GM20431 (cell line): ENCODE results near the gene TRIM41.
"Not testable (repeated sequence)": the region's sequence is repeated elsewhere in the genome, so short reads cannot be mapped to it uniquely, and the experiment has no call there.

Experiments used
- in situ Hi-C: fragments of 300-500 bp; cut with MseI, MboI; formaldehyde crosslinking; loops from one replicate; pipeline ENCODE4 v1.15.0; 2020; ENCODE audit warnings: low sequenced_read_pairs; ENCODE audit not compliant: unreplicated experiment

The TRIM41 gene

GRCh38 chr5:181209006-181209405 lies 14.1 kb upstream of the TRIM41 start:
- in situ Hi-C loops = not testable (repeated sequence)

- in situ Hi-C loops = not testable (repeated sequence)
Observed at GRCh38 chr5:181210148-181210547, 12.9 kb upstream of the TRIM41 start.

DNA sequence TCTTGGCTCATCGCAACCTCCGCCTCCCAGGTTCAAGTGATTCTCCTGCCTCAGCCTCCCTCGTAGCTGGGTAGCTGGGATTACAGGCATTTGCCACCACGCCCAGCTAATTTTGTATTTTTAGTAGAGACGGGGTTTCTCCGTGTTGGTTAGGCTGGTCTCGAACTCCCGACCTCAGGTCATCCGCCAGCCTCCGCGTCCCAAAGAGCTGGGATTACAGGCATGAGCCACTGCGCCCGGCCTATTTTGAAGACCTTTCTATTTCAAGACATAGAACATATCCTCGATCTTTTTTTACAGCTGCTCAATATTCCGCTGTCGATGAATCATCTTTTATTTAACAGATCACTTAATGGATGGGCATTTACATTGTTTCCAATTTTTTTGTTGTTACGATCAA lies 12.4 kb upstream of the TRIM41 start:
- in situ Hi-C loops = not testable (repeated sequence)

DNA sequence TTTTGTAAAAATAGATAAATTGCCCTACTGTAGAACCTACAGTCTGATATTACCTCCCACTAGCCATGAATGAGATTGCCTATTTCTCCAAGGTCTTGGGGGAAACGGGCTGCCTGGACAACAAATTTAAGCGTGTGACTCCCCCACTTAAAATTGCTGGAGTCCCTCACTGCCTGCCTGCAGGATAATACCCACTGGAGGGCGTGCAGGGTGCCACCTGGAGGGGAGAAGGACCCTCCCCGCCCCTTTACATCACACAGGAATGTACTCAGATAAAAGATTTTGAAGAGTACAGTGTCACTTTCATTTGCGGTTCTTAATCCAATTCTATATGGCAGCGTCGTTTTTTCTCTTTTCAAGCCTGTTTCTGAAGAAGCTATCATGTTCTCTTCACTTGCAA lies 11.9 kb upstream of the TRIM41 start:
- in situ Hi-C loops = no loop called here

DNA sequence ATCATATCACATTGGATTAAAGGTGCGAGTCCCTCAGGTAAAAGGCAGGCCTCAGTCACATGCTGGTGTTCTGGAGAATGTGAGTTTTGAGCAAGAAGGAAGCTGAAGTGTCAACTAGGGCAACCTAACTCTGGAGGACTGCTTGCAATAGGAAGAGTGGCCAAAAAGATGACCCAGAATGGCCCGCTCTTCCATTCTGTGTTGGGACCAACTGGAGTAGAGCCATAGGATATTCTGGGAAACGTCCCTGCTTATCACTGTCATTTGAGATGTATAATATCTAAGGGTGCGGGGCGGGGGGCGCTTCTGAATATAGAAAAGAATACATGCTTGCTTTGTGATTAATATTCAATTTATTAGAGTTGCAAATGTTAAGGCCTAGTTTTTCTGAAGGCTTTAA lies 11.0 kb upstream of the TRIM41 start:
- in situ Hi-C loops = no loop called here

DNA sequence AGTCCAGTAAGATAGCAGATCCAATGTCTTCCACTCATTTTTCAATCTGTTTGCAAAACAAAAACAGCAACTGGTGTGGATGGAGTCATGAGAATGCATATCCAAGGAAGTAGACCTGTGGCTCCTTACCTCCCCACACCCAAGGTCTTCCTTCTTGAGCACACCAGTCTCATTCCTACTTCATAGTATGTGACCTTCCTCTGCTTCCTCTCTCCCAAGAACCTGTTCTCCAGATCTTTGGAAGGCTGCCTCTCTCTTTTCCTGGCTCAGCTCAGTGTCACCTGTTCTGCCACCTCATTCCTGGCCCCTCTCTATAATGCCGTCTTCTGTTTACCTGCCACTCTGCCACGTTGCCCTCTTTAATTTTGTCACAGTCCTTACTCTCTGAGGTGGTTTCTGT lies 10.1 kb upstream of the TRIM41 start:
- in situ Hi-C loops = no loop called here

DNA sequence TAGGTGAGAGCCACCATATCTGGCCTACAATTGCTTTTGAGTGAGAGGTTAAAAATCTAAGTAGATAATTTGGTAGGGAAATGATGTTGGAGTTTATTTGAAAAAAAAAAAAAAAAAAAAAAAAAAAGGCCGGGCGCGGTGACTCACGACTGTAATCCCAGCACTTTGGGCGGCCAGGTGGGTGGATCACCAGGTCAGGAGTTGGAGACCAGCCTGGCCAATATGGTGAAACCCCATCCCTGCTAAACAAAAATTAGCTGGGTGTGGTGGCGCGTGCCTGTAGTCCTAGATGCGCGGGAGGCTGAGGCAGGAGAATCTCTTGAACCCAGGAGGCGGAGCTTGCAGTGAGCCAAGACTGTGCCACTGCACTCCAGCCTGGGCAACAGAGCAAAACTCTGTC lies 8.8 kb upstream of the TRIM41 start:
- in situ Hi-C loops = not testable (repeated sequence)

DNA sequence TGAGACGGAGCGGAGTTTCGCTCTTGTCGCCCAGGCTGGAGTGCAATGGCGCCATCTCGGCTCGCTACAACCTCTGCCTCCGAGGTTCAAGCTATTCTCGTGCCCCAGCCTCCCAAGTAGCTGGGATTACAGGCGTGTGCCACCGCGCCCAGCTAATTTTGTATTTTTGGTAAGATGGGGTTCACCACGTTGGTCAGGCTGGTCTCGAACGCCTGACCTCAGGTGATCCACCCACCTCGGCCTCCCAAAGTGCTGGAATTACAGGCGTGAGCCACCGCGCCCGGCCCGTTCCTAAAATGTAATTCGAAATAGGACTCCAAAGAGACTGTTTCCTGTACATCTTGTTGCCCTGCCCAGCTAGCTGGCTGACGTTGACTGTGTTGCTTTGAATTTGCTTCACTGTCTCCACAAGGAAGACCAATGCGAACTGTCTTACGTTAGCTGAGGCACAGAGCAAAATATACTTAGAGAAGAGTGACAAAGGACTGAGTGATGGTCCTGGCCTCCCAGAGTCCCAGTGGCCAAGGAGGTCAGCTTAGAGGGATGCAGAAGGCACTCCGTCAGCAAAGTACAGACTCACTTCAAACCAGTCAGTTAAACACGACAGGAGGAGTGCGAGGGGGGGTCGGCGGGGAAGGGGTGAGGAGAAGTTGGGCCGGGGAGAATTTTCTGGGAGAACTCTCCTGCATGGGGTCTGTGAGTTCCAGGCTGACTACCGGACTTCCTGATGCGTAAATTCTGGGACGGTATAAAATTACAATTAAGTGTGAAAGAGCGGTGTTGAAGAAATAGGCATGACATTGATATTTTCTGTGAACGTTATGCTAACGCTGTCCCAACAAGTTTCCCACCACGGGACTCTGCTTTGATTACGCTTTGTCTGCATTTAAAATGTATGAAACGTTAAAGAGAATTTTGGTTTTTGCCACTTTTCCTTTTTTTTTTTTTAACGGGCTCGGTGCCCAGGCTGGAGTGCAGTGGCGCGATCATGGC lies 6.8 kb upstream of the TRIM41 start:
- in situ Hi-C loops = no loop called here

- in situ Hi-C loops = no loop called here
Observed at GRCh38 chr5:181217111-181217802, 5.8 kb upstream of the TRIM41 start.

GRCh38 chr5:181217803-181218062 lies 5.3 kb upstream of the TRIM41 start:
- in situ Hi-C loops = no loop called here

- in situ Hi-C loops = no loop called here
Observed at GRCh38 chr5:181218795-181219124, 4.3 kb upstream of the TRIM41 start.

DNA sequence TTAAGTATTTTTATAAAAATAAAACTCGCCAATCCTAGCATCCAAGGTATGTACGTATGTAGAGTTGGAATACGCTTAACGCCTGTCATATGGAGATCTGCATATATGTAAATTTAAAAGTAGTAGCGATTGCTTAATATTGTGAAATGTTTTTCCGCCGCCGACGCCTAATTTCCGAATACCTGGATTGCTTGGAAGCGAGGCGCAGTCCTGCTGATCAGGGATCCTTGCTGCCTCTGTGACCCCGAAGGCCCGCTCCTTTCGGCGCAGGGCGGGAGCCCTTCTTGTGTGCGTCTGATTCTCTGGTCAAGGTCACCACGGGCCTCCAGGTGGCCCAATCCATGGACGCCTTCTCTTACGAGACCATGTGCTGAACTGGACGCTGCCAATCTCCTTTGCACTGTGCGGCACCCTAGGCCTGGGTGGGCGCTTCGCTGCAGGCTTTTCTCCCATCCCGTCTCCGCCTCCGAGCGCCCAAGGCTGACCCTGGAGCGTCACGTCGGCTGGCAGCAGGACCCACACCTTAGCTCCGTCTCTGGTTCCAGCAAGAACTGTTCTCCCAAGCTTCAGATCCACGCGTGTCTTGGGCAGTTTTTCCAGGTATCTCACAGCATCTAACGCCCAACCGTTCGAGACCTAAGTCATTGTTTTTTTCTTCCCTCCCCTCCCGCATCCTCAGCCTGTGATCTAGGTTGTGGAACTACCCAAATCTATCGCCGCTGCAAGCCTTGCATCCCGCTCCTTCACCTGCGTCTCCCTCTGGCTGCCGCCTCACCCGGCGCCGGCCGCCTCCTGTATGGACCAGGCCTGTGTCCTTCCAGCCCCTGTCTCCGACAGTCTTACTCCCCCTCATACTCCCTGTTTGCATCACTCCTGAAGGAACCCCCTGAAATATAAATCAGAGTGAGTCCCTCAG lies 3.6 kb upstream of the TRIM41 start:
- in situ Hi-C loops = no loop called here

GRCh38 chr5:181220178-181220515 lies 2.9 kb upstream of the TRIM41 start:
- in situ Hi-C loops = no loop called here

DNA sequence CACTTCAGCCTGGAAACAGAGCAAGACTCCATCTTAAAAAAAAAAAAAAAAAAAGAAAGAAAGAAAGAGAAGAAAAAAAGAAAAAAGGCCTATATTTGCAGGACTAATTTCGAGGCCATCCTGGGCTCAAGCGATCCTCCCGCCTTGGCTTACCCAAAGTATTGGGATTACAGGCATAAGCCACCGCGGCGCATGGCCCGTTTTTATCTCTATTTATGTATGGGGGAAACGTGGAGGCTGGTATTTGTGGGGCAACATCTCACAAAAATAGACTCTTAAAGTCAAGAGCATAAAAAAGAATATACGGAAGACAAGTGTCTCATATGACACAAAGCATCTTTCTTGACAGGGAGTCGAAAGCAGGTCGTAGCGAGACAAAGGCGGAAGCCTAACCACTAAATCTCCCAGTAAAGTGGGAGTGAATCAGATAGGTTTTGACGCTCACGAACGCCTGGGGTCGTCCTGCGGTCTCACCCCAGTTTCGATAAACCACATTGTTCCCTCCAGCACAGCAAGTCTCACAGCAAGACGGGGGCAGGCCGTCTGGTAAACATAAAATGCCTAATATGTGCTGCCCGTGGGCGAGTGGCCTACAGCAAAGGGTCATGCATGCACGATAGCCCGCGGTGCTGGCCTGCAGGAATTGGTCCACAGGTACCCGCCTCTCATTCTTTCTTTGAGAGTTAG lies 1.8 kb upstream of the TRIM41 start:
- in situ Hi-C loops = no loop called here

GRCh38 chr5:181221792-181222629 lies 1.1 kb upstream of the TRIM41 start:
- in situ Hi-C loops = no loop called here

GRCh38 chr5:181222630-181223057 lies 437 bp upstream of the TRIM41 start:
- in situ Hi-C loops = no loop called here

DNA sequence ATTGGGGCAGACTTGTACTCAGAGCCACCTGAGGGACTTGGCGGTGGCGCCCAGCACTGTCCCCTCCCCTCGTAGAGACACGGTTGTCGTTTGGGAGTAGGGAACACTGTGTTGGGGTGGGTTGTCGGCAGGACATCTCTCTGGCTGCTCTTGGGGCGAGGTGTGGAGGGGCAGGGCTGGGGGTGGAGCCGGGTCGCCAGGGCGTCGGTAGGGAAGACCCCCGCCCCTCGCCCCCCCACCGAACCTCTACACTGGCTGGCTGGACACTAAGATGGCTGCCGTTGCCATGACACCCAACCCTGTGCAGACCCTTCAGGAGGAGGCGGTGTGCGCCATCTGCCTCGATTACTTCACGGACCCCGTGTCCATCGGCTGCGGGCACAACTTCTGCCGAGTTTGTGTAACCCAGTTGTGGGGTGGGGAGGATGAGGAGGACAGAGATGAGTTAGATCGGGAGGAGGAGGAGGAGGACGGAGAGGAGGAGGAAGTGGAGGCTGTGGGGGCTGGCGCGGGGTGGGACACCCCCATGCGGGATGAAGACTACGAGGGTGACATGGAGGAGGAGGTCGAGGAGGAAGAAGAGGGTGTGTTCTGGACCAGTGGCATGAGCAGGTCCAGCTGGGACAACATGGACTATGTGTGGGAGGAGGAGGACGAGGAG lies 778 bp downstream of the TRIM41 start:
- in situ Hi-C loops = no loop called here

DNA sequence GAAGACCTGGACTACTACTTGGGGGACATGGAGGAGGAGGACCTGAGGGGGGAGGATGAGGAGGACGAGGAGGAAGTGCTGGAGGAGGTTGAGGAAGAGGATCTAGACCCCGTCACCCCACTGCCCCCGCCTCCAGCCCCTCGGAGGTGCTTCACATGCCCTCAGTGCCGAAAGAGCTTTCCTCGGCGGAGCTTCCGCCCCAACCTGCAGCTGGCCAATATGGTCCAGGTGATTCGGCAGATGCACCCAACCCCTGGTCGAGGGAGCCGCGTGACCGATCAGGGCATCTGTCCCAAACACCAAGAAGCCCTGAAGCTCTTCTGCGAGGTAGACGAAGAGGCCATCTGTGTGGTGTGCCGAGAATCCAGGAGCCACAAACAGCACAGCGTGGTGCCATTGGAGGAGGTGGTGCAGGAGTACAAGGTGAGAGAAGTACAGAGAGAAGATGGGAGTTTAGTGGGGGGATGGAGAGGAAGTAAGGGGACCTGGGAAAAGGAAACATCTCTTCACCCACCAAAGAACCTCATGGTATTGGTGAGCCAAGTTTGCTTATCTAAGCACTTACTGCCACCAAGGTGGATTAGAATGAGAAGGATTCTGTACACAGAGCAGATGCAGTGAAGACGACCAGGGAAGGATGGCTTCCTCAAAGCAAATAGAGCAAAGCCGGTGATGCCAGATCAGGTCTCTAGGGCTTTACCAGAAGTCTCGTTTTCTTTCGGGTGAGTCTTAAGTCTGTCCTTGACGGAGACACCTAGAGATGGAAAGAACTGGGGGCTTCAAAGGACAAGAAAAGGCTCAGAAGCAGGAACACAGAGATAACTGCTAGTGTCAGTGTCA lies 1.5 kb downstream of the TRIM41 start:
- in situ Hi-C loops = no loop called here
